ENCODE results near the gene CCL14.
"Not testable (repeated sequence)": the region's sequence is repeated elsewhere in the genome, so short reads cannot be mapped to it uniquely, and the experiment has no call there.

Gene CCL14

DNA sequence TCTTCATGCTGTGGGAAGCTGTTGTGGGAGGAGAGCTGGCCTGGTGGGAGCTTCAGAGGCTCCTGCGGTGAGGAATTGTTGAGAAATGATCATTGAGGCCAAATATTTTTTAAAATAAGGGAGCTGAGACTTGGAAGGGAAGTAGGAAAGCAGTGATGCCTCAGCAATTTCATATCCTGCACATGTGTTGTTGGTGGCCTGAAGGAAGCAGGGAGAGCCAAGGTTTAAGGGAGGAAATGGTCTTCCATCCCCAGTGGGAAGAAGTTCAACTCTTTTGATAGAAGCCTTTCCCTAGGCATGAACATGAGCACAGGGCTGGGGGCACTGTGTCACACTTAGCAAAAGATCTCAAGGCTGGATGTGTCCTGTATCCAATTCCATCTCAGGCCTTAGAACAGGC lies at the start of gene CCL14:
Gene CCL14, minus strand, starts transcription at position 87 of the 400 bp plus-strand sequence. Its CDS starts 80 bp downstream, at position 7.
- DNase-seq: no peak

DNA sequence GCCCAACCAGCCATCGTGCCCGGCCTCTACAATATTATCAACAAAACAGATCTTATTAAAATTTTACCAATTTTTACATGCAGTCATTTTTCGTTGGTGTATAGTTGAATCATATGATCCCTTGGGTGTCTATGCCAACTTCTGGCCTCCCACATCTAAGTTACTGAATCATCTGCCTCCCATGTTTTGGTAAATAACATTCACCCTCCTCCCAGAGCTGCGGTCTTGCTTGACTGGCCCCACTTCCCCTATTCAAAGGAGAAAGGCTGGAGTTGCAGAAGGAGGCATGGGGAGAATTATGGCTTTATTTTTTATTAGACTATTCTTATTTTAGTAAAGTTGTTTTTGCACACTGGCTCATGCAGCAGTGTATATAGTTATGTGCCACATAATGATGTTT lies 49.7 kb upstream of the CCL14 start:
- DNase-seq: peak; percentile 89

DNA sequence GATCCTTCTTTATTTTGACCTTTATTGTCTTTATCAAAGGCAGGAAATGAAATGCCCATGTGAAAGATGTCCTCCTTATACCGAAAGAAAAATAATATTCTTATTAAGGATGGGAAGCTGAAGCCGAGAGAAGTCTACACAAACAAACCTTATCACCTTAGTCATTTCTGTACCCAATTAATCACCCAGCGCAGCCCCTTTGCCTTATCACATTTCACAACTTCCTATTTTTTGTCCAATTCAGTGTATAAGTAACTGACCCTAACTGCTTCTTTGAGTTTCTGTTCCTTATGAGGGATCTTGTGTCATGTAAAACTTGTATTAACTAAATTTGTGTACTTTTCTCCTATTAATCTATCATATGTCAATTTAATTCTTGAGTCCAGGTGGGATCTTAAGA lies 47.6 kb upstream of the CCL14 start:
- DNase-seq: peak; percentile 82

DNA sequence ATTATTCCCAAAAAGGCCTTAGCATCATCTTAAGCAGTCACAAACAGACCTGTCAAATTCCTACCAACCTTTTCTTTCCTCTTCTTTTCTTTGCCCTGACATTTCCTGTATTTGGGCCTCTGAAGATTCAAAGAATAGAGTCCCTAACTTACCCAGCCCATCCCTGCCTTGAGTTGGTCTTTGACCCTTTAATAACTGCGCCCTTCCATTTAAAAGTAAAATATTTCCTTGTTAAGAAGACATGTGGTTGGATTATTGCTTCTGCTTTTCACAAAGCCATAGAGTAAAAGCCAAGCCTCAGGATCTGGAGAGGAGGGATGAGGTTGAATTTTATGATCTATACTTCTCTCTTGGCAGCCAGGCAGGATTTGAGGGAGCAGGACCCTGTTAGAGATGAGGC lies 44.4 kb upstream of the CCL14 start:
- no peak for DNase-seq

DNA sequence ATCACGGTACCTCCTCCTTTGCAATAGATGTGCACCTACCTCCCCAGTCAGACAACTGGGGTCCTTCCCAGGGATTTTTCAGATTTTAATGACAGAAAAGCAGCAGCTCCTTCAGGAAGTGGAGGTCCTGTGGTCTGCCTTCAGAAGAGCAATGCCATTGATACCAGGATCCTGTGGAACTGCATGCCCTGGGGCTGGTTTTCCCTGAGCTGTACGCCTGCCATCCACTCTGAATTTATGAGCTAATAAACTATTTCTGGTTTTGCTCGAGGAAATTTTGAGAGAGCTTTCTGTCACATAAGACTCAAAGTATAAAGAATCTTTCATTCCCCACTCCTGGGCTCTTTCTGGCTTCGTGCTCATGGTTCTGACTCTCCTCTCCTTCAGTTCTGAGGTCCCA lies 41.2 kb upstream of the CCL14 start:
- DNase-seq: no peak

DNA sequence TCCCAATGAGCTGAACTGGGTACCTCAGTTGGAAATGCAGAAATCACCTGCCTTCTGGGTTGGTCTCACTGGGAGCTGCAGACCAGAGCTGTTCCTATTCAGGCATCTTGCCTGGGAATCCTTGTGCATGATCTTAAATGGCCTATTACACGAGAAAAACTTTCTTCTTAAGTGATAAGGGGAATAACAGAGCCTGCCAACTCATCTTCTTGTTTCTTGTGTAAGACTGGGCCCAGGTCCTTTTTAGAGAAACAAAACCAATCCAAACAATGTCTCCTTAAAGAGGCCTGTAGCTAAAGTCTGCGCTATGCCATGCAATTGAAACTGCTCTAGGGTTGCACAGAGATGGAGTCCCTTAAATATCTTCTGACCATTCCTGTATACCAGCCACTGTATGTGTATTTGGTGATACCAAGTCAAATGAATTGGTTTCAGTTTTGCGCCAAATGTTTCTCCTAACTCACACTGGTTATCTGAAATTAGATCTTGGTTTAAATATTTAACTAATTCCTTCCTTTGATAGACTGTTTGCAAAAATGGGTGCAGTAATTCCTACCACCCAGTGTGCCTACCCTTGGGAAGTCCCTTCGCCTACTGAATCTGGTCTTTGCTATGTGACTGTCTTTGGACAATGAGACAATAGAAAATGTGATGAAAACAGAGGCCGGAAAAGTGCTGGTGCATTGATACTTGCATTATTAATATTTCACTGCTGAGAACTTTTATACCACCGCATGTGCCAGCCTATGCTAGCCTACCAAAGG lies 37.8 kb upstream of the CCL14 start:
- peak; percentile 46 for DNase-seq

DNA sequence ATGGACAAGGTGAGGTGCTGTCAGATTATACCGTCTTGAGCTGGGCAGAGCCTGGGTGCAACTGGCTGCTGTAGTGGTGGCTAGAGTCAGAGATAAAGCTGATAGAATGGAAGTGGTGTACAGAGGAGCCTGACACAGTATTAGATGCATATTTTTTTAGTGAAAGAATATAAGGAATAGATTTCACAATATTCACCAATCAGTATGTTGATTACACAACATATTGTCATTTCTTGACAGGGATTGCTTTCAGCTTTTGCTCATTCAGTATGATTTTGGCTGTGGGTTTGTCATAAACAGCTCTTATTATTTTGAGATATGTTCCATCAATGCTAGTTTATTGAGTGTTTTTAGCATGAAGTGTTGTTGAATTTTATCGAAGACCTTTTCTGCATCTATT lies 32.9 kb upstream of the CCL14 start:
- DNase-seq: no peak

DNA sequence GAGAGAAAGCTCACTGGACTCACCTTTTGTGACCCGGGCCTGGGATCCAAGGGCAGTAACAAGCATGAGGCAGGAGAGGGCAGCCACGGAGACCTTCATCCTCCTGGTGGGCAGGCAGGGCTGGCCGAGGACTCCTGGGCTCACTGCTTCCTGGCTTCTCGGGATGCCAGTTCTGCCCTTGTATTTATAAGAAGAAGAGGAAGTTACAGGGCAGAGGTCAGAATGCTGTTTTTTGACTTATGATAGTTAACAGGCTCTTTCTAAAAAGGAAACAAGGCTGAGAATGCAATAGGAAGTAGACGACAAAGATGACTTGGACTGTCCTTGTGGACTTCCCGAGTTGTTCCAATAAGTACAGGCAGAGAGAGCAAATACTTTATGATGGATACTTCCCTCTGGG lies 31.3 kb upstream of the CCL14 start, which contains the start of gene CCL23:
Gene CCL23, minus strand, starts transcription at position 174 of the 400 bp plus-strand sequence. Its CDS starts 75 bp downstream, at position 99.
- peak; percentile 68 for DNase-seq

DNA sequence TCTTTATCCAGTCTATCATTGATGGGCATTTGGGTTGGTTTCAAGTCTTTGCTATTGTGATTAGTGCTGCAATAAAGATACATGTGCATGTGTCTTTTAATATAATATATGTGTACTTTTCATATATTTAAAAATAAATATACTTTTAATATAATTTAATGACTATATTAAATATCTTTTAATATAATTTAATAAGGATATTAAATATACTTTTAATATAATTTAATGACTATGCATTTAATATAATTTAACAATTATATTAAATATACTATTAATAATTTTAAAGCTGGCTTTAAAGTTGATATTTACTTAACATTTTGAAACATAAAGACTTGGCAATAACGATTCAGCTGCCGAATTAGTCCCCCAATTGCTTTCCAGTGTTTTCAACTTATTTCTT lies 30.0 kb upstream of the CCL14 start:
- DNase-seq: no peak

DNA sequence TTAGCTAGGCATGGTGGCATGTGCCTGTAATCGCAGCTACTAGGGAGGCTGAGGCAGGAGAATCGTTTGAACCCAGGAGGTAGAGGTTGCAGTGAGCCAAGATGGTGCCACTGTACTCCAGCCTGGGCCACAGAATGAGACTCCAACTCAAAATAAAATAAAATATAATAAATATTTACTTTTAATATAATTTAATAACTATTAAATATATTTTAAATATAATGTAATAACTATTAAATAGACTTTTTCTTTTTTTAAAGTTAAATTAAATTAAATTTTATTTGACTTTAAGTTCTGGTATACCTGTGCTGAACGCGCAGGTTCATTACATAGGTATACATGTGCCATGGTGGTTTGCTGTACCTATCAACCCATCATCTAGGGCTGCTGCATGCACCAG lies 29.4 kb upstream of the CCL14 start:
- not testable (repeated sequence) for DNase-seq

DNA sequence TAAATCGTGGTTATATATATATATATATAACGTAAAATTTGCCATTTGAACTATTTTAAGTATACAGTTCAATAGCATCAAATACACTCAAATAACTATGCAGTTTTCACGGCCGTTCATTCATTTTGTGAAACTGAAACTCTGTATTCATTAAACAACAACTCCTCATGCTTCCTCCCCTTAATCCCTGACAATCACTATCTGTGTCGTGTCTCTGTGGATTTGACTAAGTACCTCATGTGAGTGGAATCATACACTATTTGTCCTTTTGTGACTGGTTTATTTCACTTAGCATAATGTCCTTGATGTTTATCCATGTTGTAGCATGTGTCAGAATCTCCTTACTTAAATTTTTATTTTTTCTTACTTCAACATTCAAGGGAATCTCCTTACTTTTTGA lies 28.4 kb upstream of the CCL14 start:
- DNase-seq: no peak

DNA sequence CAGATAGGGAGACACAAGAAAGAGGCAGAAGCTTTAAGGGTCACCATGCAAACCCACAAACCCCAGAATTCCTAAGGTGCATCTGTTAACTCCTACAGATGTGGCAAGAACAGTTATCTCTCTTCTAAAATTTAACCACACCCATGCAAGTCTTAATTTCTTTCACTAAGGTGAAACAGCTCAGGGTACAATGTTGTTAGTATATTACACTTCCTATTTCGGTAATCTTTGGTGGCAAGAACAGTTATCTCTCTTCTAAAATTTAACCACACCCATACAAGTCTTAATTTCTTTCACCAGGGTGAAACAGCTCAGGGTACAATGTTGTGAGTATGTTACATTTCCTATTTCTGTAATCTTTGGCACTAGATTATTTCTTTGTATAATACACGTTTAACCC lies 24.7 kb upstream of the CCL14 start:
- no peak for DNase-seq

DNA sequence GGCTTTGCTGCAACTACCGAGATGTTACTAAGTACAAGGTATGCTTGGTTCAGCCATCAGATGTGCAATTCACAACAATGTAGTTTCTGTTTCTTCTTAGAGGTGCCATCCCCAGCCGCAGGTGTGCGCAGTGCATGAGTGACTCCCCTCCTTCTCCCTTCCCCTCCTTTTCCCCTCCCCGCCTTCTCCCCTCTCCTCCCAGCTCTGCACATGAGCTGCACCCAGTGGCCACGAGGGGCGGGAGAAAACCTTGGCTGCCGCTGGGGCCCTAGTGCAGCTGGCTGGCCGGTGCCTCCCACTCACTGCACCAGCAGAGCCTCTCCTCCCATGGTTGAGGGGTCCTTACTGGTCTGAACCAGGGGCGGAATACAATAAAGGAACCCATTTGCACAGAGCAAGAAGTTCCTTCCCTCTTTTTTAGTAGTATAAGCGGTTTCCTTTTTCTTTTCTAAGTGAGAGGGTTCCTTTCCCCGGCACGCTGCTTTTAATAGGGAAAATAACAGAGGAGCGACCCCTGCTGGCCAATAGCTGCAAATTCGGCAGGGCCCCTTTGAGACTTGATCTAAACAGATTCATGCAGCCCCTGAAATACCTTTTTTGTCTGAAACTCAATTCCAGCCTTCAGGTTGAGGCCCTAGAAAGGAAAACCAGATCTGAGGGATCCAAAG lies 22.6 kb upstream of the CCL14 start:
- DNase-seq: peak; percentile 19

DNA sequence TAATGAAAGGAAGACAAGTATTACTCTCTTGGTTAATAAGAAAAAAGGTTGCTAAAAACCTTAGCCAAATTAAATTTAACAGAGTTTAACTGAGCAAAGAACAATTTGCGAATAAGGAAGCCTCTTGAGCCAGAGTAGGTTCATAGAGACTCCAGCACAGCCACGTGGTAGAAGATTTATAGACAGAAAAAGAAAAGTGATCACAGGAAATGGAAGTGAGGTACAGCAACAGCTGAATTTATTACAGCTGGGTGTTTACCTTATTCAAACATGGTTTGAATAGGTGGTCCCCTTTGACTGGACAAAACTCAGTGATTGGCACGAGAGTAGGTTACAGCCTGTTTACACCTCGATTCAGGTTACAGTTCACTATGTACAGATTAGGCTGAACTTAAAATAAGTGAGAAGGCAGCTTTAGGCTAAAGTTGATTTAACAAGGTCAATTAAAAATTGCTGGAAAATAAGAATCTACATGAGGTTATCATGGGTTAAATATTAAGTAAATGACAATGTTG lies 18.1 kb upstream of the CCL14 start:
- DNase-seq: no peak

DNA sequence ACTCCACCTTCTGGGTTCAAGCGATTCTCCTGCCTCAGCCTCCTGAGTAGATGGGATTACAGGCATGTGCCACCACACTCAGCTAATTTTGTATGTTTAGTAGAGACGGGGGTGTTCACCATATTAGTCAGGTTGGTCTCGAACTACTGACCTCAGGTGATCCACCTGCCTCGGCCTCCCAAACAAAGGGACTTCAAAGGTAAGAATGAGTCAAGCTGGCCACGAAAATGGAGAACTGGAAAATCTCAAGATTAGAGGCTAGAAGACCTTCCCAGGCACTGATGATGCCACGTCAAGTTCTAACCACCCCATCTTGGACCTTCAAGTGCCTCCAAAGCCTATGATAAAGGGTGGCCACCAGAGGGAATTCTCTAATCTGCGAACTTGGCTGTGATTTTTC lies 16.1 kb upstream of the CCL14 start:
- no peak for DNase-seq

DNA sequence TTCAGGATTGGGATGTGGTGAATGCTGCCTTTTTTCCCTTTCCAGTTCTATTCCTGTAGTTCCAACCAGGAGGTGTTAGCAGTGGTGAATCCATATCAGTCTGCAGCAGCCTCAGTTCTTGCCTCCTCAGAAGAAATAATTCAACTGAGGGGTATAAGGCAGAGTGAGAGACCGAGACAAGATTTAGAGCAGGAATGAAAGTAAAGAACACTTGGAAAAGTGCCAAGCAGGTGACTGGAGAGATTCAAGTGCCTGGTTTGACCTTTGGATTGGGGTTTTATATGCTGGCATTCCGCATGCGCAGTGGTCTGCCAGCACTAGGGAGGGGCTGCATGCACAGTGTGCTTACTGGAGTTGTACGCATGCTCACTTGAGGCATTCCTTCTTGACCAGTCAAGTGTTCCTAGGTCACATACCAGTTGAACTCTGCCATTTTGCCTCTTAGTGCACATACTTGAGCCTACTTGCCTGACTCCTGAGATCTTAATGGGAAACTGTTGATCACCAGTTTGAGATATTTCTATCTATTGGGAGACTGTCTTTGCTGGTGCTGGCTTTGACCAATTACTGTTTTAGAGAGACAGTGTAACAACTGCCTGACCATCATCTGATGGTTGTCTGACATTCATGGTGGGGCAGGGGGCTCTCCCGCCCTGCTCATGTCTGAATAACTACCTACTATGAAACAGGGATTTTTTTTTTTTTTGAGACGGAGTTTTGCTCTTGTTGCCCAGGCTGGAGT lies 15.5 kb upstream of the CCL14 start:
- no peak for DNase-seq

DNA sequence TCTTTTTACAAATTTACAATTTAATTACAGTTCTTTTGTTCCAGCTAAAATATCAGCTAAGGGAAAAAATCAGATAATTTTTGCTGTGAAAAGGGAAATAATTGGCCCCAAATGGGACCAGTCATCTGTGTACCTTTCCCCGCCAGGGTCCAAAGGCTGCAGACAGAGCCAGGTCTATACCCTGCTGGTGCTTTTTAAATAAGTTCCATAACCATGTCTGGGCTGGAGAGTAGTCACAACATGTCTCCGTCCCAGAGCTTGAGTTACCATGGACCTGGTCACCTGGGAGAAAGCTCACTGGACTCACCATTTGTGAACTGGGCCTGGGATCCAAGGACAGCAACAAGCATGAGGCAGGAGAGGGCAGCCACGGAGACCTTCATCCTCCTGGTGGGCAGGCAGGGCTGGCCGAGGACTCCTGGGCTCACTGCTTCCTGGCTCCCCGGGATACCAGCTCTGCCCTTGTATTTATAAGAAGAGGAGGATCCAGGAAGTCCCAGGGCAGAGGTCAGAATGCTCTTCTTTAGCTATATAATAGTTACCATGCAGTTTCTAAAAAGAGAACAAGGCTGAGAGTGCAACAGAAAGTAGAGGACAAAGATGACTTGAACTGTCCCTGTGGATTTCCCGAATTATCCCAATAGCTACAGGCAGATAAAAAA lies 14.7 kb upstream of the CCL14 start, which contains the start of gene CCL15:
Gene CCL15, minus strand, starts transcription at position 444 of the 662 bp plus-strand sequence. Its CDS starts 61 bp downstream, at position 383.
- DNase-seq: no peak

DNA sequence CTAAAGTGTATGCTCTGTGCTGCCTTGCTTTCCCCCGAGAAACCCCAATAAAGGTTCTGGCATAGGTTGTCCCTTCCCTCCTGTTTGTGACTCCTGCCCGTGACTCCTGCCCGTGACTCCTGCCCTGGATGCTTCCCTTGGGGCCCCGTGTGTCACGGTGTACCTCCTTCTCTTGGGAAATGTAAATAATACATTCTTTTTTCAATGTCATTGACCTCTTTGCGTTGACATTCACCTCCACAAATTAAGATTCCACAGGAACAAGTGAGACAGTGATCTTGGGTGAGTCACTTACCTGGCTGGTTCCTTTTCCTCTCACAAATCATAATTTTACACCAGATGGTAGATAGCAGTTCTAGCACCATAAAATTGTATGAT lies 14.2 kb upstream of the CCL14 start:
- DNase-seq: no peak

DNA sequence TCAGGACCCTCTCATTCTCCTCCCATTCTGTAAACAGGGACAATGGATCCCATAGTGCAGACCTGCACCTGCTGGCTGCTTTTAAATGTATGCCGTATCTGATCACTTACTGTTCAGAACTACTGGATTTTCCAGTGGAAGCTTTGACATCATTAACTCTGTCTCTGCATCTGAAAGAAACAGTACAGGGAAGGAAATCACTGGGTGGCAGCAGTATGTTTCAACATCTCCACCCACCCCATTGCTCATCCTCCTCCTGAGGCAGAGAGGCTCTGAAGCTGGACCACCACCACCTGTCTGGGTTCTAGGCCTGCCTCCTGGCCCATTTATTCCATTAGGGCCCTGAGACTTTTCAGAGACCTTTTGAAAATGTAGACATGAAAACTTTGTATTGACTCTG lies 12.2 kb upstream of the CCL14 start:
- peak; percentile 44 for DNase-seq

DNA sequence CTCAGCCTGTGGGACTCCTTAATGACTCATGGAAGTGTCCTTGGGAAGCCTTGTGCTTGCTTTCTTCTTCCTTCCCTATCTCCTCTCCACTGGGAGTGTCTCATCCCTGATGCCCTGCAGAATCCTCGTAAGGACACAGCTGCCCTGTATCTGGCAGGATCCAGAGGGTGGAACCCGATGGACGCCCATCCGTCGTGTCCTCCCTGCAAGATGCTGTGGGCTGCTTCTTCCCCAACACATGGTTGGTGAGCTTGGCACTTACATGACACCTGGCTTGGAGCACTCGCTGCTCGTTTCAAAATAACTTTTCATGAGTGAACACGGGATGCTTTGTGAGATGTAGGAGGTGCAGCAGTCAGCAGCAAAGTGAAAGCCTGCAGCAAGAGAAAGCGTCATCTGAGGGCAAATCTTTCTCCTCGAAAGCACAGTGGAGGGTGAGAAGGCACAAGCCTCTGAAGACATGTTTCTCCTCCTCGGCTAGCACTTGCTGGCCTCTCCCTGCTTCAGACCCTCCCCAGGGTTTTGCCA lies 11.6 kb upstream of the CCL14 start:
- no peak for DNase-seq

DNA sequence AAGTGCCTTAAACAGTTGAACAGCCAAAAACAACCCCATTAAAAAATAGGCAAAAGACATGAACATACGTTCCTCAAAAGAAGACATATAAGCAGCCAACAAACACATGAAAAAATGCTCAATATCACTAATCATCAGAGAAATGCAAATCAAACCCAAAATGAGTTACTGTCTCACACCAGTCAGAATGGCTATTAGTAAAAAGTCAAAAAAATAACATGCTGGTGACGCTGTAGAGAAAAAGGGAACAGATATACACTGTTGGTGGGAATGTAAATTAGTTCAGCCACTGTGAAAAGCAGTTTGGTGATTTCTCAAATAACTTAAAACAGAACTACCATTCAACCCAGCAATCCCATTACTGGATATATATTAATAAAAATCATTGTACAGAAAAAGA lies 8.8 kb upstream of the CCL14 start:
- not testable (repeated sequence) for DNase-seq

DNA sequence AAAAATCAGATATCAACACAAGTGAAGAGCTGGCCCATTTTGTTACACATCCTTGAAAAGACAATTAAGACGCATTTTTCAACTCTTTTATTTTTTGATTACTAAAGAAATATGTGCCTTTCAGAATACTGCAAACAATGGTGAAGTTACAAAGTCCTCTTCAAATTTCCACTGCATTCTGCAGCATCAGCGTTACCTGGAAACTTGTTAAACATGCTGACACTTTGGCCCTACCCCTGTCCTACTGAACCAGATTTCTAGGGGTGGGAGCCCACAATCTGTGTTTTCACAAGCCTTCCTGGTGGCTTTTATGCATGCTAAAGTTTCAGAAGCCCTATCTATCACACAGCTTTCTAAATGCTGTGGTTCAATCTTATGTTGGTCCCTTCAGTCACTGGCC lies 4.5 kb upstream of the CCL14 start:
- no peak for DNase-seq

DNA sequence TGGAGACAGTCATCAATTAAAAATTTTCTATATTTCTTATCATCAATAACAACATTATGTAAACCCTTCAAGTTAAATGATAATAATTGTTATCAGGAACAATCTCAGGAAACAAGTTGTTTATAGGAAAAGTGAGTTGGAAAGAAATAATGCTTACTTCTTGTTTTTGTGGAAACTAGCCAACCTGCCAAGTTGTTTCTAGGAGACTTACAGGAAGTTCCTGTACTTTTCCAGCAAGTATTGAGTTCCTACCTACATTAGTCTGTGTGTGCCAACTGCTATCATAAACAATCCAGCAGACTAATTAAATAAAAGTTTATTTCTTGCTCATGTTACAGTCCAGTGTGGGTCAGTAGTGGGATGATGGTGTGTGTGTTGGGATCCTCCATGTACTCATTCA lies 1.6 kb upstream of the CCL14 start:
- DNase-seq: no peak
